ENCODE data around the gene TTLL6.

TTLL6 gene

GRCh38 chr17:48757524-48757961 lies 59.5 kb downstream of the TTLL6 start:
- DNase-seq: no peak

- DNase-seq: no peak
These were observed 60.2 kb downstream of the TTLL6 start for GRCh38 chr17:48756830-48757251.

GRCh38 chr17:48755356-48755755 lies 61.7 kb downstream of the TTLL6 start:
- no peak for DNase-seq

DNA sequence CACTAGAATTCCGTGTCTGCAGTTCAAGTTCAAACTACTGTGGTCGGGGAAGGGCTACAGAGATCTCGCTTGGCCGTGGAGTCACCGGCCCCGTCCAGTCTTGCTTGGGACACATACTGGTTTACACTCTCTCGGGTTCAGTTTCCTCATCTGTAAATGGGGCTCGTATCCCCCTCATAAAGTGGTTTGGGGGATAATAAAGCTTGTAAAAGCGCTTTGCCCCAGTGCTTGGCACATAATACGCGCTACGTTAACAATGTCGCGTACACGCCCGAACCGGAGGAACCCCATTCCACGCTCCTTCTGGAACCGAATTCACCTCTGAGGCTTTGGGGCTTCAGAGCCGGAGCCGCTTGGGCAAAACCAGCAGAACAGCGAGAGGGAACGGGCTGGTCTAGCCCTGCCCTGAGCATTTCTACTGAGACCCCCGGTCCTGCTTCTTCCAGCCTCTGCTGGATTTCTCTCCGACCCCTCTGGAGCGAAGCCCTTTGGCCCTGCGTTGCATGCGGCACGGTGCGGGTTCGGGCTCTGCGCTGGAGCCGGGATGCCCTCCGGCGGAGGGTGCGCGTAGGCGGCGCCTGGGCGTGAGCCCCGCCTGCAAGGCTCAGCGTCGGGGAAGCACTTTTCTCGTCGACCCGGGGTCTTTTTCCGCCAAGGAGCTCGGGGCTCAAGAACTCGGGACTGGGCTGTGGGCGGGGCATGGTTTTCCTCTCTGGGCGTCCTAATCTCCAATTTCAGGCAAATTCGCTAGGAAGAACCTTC lies 62.3 kb downstream of the TTLL6 start:
- no peak for DNase-seq

- DNase-seq: no peak
These were observed 63.1 kb downstream of the TTLL6 start for GRCh38 chr17:48753794-48754499.

DNA sequence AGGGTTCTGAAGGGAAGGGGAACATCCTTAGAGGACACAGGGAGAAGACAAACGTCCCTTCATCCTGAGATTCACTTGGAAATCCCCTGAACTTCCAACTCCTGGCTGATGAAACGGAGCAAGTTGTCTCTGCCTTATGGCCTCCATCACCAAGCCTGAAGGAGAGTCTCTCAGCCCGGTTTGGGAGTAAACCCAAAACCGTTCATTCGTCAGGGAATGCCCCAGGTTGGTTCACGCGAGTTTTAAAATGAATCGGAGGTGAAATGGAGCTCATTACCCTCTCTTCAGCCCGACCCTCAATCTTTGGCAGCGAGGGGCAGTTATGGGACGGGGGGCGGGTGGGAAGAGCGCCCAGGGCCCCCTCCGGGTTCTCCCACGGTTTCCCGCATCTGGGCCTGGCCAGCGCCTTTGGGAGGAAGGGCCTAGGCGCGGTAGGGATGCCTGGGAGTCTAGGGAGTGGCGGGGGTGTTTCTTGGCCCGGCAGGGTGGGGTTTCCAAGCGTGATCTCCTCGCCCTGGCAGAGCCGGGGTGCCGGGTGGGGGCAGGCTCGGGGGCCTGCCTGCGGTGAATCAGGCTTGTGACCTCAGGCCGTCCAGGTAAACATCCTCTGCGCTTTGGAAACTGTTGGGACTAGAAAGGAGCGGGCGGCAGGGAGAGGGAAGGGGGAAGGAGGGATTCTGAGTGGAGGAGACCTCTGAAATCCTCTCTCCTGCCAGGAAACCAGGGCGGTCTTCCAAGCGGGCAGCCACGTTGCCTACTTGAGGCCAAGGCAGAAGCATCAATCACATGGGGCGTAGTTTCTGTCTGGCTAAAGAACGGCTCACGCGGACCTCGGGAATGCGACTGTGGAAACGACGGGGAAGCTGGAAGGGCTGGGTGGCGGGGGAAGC lies 64.4 kb downstream of the TTLL6 start:
- no peak for DNase-seq

- no peak for DNase-seq
These were observed 65.2 kb downstream of the TTLL6 start for GRCh38 chr17:48751733-48752398.

DNA sequence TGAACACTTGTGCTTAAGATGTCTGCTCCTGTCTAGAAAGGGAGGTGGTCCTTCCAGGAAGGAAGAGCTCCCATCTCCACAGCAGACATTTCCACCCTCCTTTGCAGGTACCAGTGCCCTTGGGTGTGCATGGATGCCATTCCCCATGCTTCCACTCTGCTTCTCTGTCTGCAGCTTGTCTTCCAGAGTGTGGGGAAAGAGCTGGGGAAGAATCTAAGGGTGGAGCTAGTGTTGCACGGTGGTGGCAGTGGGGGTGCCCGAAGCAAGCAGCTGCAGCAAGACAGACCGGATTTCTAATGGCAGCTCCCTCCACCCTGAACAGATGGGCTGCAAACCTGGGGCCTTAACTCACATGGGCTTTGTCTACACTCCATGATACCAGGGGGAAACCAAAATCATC lies 65.9 kb downstream of the TTLL6 start:
- no peak for DNase-seq

DNA sequence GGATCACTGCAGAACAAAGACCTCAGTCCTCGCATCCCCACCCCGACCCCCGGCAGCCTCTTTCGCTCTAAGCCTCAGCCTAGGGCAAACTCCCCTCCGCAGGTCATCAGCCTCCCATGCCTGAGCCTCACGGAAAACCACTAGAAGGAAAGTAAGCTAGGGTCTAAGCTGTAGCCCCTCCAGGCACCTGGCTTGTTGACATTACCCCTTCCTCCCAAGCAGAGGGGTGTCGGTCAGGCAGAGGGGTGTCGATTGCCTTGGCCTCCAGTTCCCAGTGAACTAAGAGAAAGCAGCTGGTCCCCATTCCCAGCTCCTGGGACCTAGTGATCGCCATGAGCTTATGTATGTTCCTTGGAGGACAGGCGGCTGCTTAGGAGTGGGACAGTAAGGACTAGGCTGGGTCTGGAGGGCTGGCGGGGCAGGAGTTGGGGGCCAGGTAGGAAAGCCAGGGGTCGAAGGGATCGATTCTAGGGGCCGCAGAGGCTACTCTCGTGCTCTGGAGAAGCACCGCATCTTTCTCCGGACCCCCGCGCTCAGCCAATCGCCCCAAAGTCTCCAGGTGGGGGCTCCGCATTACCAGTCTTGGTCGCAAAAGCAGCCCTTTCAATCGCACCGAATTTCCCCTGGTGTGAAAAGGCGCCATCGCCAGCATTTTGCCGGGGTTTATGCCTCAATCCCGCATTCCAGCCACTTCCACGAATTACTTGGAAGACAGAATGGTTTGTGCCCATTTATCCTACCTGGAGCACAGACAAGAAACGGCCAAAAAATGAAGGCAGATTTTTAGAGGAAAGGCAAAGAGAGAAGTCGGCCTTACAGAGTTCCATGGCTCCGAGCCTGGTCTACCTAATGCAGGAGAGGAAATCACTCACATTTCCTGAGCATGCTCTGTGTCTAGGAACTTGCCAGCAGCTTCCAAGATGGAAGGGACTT lies 67.1 kb downstream of the TTLL6 start:
- no peak for DNase-seq

DNA sequence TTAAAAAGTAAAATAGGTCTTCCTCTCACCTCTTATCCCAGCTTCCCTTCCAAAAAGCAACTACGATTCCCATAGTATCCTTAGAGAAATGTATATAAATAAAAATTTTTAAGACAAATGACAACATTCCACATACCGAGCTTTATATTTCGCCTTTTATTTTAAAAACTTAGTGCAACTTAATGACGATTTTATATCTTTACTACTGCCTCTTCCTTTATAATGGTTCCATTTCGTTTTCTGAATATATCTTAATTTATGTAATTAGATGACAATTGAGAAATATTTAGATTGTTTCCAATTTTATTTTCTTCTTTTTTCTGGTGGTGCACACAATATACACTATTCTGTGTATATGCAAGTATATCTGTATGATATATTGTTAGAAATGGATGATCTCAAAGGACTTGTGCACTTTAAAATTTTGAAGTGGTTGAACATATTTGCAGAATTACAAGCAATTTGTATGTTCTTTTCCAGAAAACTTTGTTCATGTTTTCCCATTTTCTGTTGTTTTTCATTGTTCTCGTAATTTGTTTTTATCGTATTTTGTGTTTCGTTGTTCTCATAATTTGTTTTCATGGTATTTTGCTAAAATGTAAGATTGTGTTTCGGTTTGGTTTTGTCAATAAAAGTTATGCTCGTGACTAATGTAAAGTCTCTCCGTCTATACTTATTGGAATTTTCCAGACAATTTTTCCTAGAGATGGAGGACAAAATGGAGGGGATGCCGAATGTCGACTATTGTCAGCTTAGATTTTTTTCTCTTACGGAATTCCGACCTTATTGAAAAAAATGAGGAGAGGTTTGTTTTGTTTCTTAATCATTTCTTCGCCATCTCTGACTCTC lies 68.1 kb downstream of the TTLL6 start:
- DNase-seq: no peak

GRCh38 chr17:48747445-48748363 lies 69.3 kb downstream of the TTLL6 start:
- no peak for DNase-seq

DNA sequence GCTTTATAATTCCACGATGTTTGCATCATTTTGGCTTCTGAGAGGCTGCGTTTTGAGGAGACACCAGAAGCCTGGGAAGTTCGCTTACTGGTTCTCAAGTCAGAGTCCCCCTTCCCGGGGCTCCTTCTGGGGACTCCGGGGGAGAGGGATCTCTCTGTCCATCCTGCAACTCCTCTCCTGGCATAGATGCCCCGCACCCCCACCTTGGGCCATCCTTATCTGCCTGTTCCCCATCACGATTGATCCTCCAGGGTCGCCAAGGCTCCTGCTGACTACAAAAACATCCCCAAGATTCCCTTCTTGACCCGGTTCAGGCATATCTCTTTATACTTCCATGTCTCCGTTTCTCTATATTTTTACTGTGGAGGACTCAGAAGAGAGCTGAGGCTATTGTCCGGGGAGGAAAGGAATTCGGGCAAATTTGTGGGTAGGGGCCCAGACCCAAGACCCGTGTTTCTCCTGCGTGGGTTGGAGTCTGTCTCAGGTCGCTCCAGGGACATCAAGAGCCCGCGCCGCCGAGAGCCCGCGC lies 70.0 kb downstream of the TTLL6 start:
- DNase-seq: no peak

DNA sequence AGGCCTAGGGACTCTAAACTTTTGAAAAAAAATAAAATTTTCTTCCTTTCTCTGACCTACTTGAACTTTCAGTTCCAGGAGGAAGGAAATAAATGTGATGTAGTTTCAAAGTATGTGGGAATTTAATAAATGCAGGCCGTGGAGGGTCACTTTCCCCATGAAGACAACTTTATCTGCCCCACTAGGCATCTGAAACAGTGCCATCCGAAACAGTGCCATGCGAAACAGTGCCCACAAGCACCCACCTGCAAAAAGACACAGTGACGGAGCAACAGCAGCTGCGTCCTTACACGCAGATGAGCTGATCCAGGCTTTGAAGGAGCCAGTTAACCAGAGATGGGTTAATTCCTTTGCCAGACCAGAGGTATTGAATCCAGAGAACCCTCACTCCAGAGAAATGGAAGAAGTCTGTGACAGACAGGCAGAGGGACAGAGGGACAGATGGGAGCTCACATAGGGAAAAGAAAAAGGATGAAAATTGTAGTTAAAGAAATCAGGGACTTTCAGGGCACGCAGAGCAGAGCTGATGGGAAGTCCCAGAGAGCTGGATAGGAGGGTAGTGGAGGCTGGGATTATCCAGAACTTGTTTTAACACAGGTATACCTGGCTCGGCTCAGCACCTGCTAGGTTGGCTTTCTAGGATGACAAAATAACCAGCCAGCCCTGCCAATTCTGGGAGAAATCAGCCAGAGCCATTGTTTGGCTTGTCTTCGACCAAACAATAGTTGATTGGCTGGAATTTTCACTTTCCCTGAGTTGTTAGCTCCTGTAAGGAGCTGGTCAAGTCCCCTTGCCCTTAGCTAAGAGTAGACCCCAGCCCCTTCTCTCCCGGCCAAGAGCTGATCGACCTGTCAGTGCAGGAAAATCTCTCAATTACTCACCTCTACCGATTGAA lies 71.4 kb downstream of the TTLL6 start:
- no peak for DNase-seq

GRCh38 chr17:48740537-48740936 lies 76.5 kb downstream of the TTLL6 start:
- no peak for DNase-seq

- DNase-seq: no peak
These were observed 78.1 kb downstream of the TTLL6 start for GRCh38 chr17:48738803-48739526.

- no peak for DNase-seq
These were observed 78.6 kb downstream of the TTLL6 start for GRCh38 chr17:48738424-48738802.

- no peak for DNase-seq
These were observed 79.5 kb downstream of the TTLL6 start for GRCh38 chr17:48737330-48738043.
